NCI-H1436 treated with DMSO at 0.1 percent for 48 hours (cell line): Measurements from ENCODE around the gene CCT8L2.
"Not testable (repeated sequence)": the region's sequence is repeated elsewhere in the genome, so short reads cannot be mapped to it uniquely, and the experiment has no call there.

Source experiments
- DNase-seq: peaks from one replicate; lab custom pipeline; 2025; lab: John Stamatoyannopoulos, UW

The CCT8L2 gene

GRCh38 chr22:16592710-16593109, at the start of gene CCT8L2:
Gene CCT8L2 (minus strand): TSS chr22:16592810. CDS start chr22:16592550, 260 bp downstream.
- not testable (repeated sequence) for DNase-seq

GRCh38 chr22:16635442-16635841, 42.8 kb upstream of the CCT8L2 start:
- not testable (repeated sequence) for DNase-seq

- DNase-seq, result not testable (repeated sequence)
Measured at GRCh38 chr22:16634092-16634491, 41.5 kb upstream of the CCT8L2 start.

GRCh38 chr22:16628476-16628875, 35.9 kb upstream of the CCT8L2 start:
- not testable (repeated sequence) for DNase-seq

GRCh38 chr22:16625018-16625417, 32.4 kb upstream of the CCT8L2 start:
- DNase-seq, result not testable (repeated sequence)

- DNase-seq, result not testable (repeated sequence)
Measured at GRCh38 chr22:16623595-16623994, 31.0 kb upstream of the CCT8L2 start.

GRCh38 chr22:16617516-16617915, 24.9 kb upstream of the CCT8L2 start:
- DNase-seq, result not testable (repeated sequence)

- DNase-seq, result not testable (repeated sequence)
Measured at GRCh38 chr22:16616390-16616938, 23.9 kb upstream of the CCT8L2 start.

- not testable (repeated sequence) for DNase-seq
Measured at GRCh38 chr22:16615606-16616245, 23.1 kb upstream of the CCT8L2 start.

- DNase-seq, result no peak
Measured at GRCh38 chr22:16609548-16610261, 17.1 kb upstream of the CCT8L2 start.

GRCh38 chr22:16608931-16609330, 16.3 kb upstream of the CCT8L2 start:
- DNase-seq, result no peak

GRCh38 chr22:16604257-16604998, 11.8 kb upstream of the CCT8L2 start:
- DNase-seq, result not testable (repeated sequence)

- DNase-seq, result not testable (repeated sequence)
Measured at GRCh38 chr22:16603770-16604242, 11.2 kb upstream of the CCT8L2 start.

GRCh38 chr22:16603448-16603768, 10.8 kb upstream of the CCT8L2 start:
- no peak for DNase-seq

GRCh38 chr22:16602728-16603447, 10.3 kb upstream of the CCT8L2 start:
- not testable (repeated sequence) for DNase-seq

- DNase-seq, result not testable (repeated sequence)
Measured at GRCh38 chr22:16602224-16602727, 9.7 kb upstream of the CCT8L2 start.

GRCh38 chr22:16601437-16602223, 9.0 kb upstream of the CCT8L2 start:
- no peak for DNase-seq

GRCh38 chr22:16600644-16601436, 8.2 kb upstream of the CCT8L2 start:
- DNase-seq, result not testable (repeated sequence)

- not testable (repeated sequence) for DNase-seq
Measured at GRCh38 chr22:16599648-16600047, 7.0 kb upstream of the CCT8L2 start.

- DNase-seq, result not testable (repeated sequence)
Measured at GRCh38 chr22:16595251-16595650, 2.6 kb upstream of the CCT8L2 start.
